ENCODE results near the gene LILRA1.
A peak's percentile ranks its signal among the peaks of the same experiment; 100 is the strongest.
"Not testable (repeated sequence)": the region's sequence is repeated elsewhere in the genome, so short reads cannot be mapped to it uniquely, and the experiment has no call there.

LILRA1 gene

DNA sequence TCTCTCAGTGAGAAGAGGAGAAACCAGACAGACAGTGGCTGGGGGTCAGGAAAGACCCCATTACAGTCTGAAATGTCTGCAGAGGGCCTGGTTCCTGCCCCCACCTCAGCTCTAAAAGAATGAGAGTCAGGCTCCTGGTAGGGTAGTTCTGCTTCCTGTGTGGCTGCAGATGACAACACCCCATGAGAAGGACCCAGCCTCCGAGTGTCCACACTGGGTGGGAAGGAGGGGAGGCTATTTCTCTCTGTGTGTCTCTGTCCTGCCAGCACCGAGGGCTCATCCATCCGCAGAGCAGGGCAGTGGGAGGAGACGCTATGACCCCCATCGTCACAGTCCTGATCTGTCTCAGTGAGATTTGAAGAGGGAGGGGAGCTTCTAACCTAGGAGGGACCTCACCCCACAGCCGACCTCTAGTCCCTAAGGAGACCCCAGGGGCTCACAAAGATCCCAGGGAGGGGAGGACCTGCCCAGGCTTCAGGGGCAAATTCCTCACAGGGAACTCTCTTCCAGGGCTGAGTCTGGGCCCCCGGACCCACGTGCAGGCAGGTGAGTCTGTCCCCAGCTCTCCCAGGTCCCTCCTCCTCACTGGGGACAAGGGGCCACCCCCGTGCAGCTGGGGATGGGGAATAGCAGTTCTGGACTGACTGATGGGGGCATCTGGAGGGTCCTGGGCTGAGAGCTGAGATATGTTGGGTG is 647 bp downstream of the LILRA1 start:
- H3K4me3 ChIP-seq (replicated peaks; ENCODE audit: insufficient read depth, low read length): peak overlapping the region; percentile 31
- H3K27me3 ChIP-seq (ENCODE audit: insufficient read depth, poor library complexity, severe bottlenecking): not testable (repeated sequence)
- H3K27ac ChIP-seq (replicated peaks): peak overlapping the region; percentile 52
- peak; percentile 12 to 66 for DNase-seq (ENCODE audit: low read depth in 1 of 2, low spot score in 1 of 2)

DNA sequence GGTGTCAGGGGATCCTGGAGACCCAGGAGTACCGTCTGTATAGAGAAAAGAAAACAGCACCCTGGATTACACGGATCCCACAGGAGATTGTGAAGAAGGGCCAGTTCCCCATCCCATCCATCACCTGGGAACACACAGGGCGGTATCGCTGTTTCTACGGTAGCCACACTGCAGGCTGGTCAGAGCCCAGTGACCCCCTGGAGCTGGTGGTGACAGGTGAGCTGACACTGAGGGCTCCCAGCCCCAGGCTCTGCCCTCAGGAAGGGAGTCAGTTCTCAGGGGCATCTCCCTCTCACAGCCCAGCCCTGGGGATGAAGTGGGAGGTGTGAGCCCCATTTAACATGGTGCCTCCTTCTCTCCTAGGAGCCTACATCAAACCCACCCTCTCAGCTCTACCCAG is 1.3 kb downstream of the LILRA1 start:
- H3K4me3 ChIP-seq (replicated peaks; ENCODE audit: insufficient read depth, low read length): peak overlapping the region; percentile 31; the same call in 1 of the 2 replicates
- H3K27me3 ChIP-seq (ENCODE audit: insufficient read depth, poor library complexity, severe bottlenecking): no peaks in the 10 kb centered on the region
- no peak overlapping the region for H3K27ac ChIP-seq (replicated peaks)
- no peak for DNase-seq (ENCODE audit: low read depth in 1 of 2, low spot score in 1 of 2)
- TF ChIP-seq, protein P1, sequence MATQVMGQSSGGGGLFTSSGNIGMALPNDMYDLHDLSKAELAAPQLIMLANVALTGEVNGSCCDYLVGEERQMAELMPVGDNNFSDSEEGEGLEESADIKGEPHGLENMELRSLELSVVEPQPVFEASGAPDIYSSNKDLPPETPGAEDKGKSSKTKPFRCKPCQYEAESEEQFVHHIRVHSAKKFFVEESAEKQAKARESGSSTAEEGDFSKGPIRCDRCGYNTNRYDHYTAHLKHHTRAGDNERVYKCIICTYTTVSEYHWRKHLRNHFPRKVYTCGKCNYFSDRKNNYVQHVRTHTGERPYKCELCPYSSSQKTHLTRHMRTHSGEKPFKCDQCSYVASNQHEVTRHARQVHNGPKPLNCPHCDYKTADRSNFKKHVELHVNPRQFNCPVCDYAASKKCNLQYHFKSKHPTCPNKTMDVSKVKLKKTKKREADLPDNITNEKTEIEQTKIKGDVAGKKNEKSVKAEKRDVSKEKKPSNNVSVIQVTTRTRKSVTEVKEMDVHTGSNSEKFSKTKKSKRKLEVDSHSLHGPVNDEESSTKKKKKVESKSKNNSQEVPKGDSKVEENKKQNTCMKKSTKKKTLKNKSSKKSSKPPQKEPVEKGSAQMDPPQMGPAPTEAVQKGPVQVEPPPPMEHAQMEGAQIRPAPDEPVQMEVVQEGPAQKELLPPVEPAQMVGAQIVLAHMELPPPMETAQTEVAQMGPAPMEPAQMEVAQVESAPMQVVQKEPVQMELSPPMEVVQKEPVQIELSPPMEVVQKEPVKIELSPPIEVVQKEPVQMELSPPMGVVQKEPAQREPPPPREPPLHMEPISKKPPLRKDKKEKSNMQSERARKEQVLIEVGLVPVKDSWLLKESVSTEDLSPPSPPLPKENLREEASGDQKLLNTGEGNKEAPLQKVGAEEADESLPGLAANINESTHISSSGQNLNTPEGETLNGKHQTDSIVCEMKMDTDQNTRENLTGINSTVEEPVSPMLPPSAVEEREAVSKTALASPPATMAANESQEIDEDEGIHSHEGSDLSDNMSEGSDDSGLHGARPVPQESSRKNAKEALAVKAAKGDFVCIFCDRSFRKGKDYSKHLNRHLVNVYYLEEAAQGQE (IDR thresholded peaks at IDR 0.05; ENCODE audit: insufficient replicate concordance, low read depth): no peak
- TF ChIP-seq SPI1 (IDR thresholded peaks at IDR 0.05; ENCODE audit: borderline replicate concordance, low read depth): no peak
- no peak for TF ChIP-seq POLR2AphosphoS5 (IDR thresholded peaks at IDR 0.05; ENCODE audit: low read depth)
- TF ChIP-seq, protein P2, sequence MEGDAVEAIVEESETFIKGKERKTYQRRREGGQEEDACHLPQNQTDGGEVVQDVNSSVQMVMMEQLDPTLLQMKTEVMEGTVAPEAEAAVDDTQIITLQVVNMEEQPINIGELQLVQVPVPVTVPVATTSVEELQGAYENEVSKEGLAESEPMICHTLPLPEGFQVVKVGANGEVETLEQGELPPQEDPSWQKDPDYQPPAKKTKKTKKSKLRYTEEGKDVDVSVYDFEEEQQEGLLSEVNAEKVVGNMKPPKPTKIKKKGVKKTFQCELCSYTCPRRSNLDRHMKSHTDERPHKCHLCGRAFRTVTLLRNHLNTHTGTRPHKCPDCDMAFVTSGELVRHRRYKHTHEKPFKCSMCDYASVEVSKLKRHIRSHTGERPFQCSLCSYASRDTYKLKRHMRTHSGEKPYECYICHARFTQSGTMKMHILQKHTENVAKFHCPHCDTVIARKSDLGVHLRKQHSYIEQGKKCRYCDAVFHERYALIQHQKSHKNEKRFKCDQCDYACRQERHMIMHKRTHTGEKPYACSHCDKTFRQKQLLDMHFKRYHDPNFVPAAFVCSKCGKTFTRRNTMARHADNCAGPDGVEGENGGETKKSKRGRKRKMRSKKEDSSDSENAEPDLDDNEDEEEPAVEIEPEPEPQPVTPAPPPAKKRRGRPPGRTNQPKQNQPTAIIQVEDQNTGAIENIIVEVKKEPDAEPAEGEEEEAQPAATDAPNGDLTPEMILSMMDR (IDR thresholded peaks at IDR 0.05; ENCODE audit: insufficient read depth, low read length): no peak
- TF ChIP-seq GABPA (IDR thresholded peaks at IDR 0.05; ENCODE audit: low read depth): no peak

DNA sequence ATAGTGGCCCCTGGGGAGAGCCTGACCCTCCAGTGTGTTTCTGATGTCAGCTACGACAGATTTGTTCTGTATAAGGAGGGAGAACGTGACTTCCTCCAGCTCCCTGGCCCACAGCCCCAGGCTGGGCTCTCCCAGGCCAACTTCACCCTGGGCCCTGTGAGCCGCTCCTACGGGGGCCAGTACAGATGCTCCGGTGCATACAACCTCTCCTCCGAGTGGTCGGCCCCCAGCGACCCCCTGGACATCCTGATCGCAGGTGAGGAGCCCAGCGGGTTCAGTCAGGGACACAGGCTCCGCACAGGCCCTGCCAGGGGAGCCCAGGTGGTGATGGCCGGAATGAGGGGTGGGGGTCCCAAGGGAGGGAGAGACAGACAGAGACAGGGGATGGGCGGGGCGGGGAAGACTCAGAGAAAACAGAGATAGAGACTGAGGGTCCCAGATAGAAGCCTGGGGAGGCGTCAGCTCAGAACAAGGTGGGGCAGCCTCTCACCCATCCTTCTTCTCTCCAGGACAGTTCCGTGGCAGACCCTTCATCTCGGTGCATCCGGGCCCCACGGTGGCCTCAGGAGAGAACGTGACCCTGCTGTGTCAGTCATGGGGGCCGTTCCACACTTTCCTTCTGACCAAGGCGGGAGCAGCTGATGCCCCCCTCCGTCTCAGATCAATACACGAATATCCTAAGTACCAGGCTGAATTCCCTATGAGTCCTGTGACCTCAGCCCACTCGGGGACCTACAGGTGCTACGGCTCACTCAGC is 2.4 kb downstream of the LILRA1 start:
- H3K4me3 ChIP-seq (replicated peaks; ENCODE audit: insufficient read depth, low read length); H3K27ac ChIP-seq (replicated peaks); H3K27me3 ChIP-seq (ENCODE audit: insufficient read depth, poor library complexity, severe bottlenecking): not testable (repeated sequence)

DNA sequence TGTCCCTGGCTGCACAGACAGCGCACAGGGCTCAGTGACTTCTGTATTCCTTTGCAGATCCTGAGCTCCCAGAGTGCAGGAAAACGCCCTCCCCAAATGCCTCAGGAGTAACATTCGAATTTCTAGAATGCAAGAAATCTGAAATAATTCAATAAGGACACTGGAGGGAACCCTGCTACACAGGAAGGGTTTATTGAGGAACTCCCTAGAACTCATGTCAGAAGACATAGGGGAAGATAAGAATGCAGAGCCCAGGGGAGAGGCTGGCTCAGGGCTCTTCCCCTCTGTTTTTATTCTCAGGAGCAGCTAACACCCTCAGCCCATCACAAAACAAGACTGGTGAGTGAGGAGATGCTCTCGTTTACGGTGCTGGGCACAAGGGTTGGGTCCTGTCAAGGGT is 6.8 kb downstream of the LILRA1 start:
- TF ChIP-seq POLR2AphosphoS5 (IDR thresholded peaks at IDR 0.05; ENCODE audit: low read depth) (no peak), GABPA (IDR thresholded peaks at IDR 0.05; ENCODE audit: low read depth) (no peak)
- no peak for DNase-seq (ENCODE audit: low read depth in 1 of 2, low spot score in 1 of 2)
- H3K4me3 ChIP-seq (replicated peaks; ENCODE audit: insufficient read depth, low read length): no peak overlapping the region
- H3K27me3 ChIP-seq (ENCODE audit: insufficient read depth, poor library complexity, severe bottlenecking): no peaks in the 10 kb centered on the region
- H3K27ac ChIP-seq (replicated peaks): no peak overlapping the region

More for the DNA sequence above, 2.4 kb downstream of the LILRA1 start:
- not testable (repeated sequence) for DNase-seq (ENCODE audit: low read depth in 1 of 2, low spot score in 1 of 2)

DNA sequence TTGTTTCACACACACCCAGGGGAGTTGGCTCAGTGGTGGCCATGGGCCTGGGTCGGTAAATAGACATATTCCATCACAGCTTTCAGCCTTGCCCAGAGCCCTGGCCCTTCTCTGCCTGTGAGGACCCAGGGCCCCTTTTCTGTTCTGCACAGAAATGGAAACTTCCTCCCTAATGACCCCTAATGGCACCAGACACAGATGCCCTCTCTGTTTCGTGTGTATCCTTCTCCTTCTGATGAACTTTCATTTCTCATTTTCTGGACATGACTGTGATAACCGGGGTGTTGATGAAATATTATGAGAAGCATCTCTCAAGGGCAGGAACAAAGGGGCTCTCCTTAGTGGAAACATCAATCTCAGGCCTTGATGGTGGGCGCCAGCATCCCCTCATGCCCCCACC is 12.8 kb downstream of the LILRA1 start:
- H3K27ac ChIP-seq (replicated peaks): no peak overlapping the region
- no peak for TF ChIP-seq GABPA (IDR thresholded peaks at IDR 0.05; ENCODE audit: low read depth)
- no peak for TF ChIP-seq POLR2AphosphoS5 (IDR thresholded peaks at IDR 0.05; ENCODE audit: low read depth)
- DNase-seq (ENCODE audit: low read depth in 1 of 2, low spot score in 1 of 2): no peak
- no peak overlapping the region for H3K4me3 ChIP-seq (replicated peaks; ENCODE audit: insufficient read depth, low read length)
- H3K27me3 ChIP-seq (ENCODE audit: insufficient read depth, poor library complexity, severe bottlenecking): no peaks in the 10 kb centered on the region

DNA sequence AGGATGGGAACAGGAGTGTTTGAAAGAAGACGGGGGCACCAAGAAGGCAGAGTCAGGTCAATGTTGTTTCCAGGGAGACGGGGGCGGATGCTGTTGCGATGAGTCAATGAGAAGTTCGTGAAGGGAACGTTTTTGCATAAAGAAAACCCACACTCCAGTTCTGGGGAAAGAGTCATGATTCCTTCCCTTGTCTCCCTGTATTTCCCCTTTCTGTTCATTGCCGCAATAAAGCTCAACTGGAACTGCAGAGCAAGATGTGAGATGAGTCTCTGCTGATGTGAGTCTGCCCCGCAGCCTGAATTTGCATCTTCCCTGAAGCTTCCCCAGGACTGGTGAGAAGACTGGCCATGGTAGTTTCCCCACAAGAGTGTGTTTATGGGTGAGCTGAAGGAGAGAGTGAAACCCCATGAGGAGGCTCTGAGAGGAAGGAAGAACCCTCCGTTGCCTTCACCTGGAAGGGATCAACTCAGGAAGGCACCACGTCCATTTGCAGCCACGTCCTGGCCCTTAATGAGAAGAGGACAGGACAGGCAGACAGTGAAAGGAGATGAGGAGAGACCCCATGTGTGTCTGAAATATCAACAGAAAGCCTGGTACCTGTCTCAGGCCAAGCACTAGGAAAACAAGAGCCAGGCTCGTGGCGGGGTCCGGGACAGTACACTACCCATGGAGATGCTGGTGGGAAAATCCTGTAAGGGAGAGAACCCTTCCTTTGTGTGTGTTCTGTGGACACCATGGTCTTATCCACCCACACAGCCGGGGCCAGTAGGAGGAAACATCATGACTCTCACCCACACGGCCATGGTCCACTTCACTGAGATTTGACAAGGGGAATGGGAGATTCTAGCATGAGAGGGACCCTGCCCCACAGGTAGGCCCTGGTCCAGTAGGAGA is 13.7 kb downstream of the LILRA1 start:
- Histone ChIP-seq H3K27me3 (ENCODE audit: insufficient read depth, poor library complexity, severe bottlenecking) (no peaks in the 10 kb centered on the region), H3K27ac (replicated peaks) (no peak overlapping the region), H3K4me3 (replicated peaks; ENCODE audit: insufficient read depth, low read length) (no peak overlapping the region)
- TF ChIP-seq SPI1 (IDR thresholded peaks at IDR 0.05; ENCODE audit: borderline replicate concordance, low read depth) (no peak), POLR2AphosphoS5 (IDR thresholded peaks at IDR 0.05; ENCODE audit: low read depth) (no peak), GABPA (IDR thresholded peaks at IDR 0.05; ENCODE audit: low read depth) (no peak)
- TF ChIP-seq, protein P2 (IDR thresholded peaks at IDR 0.05; ENCODE audit: insufficient read depth, low read length): no peak
- TF ChIP-seq, protein P1 (IDR thresholded peaks at IDR 0.05; ENCODE audit: insufficient replicate concordance, low read depth): no peak
- no peak for DNase-seq (ENCODE audit: low read depth in 1 of 2, low spot score in 1 of 2)

All from HL-60 (cell line).